Mucosa of rectum (tissue), 2 donors: ENCODE measurements around the gene BEND2.

ENCODE experiments used
- H3K27ac ChIP-seq, 2 donors: one replicate each; pipeline ENCODE4 v1.7.0; 2013; ENCODE audit warnings: inconsistent platforms in 2 of 2, low read depth in 2 of 2, low read length in 2 of 2
- H3K27me3 ChIP-seq, 2 donors: one replicate each; pipeline ENCODE4 v1.7.0; 2013; ENCODE audit warnings: low read length in 2 of 2; ENCODE audit not compliant: control insufficient read depth in 2 of 2, insufficient read depth in 2 of 2
- H3K36me3 ChIP-seq, 2 donors: one replicate each; pipeline ENCODE4 v1.7.0; 2013; ENCODE audit warnings: low read length in 2 of 2; ENCODE audit not compliant: control insufficient read depth in 2 of 2, insufficient read depth in 2 of 2
- H3K4me1 ChIP-seq, 2 donors: one replicate each; pipeline ENCODE4 v1.7.0; 2013; ENCODE audit warnings: low read length in 2 of 2, mild to moderate bottlenecking in 1 of 2; ENCODE audit not compliant: control insufficient read depth in 2 of 2, insufficient read depth in 2 of 2
- H3K4me3 ChIP-seq, 2 donors: one replicate each; pipeline ENCODE4 v1.7.0; 2013; ENCODE audit warnings: low read length in 2 of 2
- H3K9ac ChIP-seq, 2 donors: one replicate each; pipeline ENCODE4 v1.7.0; 2013; ENCODE audit warnings: low read length in 2 of 2, low read depth in 1 of 2, mild to moderate bottlenecking in 1 of 2
- H3K9me3 ChIP-seq, 2 donors: one replicate each; pipeline ENCODE4 v1.7.0; 2013; ENCODE audit warnings: low read length in 2 of 2; ENCODE audit not compliant: control insufficient read depth in 2 of 2
- donor health status: healthy.
- donor health status: Normal muscosa, but diverticular disease.

BEND2 gene

DNA sequence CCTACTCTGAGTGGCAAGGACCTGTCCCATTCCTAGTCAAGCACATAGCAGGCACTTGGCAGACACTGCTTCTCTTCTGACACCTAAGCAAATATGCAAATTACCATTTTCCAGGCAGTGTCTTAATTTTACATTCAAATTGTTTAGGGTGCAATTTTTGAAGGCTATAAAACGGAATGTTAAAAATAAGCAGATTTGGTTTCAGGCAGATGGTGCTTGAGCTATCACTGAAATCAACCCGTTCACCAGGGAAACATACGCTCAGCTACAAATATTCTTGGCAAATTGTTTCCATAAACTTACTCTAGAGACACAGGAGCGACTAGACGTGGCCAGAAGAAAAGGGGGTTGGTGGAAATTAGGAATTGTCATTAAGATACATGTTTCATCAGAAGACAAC, 45.7 kb downstream of the BEND2 start:
- Histone ChIP-seq H3K27me3 (no peaks in the 10 kb centered on the region), H3K9me3 (no peaks in the 10 kb centered on the region), H3K27ac (no peak overlapping the region), H3K36me3 (no peaks in the 10 kb centered on the region), H3K4me3 (no peak overlapping the region), H3K4me1 (no peaks in the 10 kb centered on the region), H3K9ac (no peak overlapping the region)

DNA sequence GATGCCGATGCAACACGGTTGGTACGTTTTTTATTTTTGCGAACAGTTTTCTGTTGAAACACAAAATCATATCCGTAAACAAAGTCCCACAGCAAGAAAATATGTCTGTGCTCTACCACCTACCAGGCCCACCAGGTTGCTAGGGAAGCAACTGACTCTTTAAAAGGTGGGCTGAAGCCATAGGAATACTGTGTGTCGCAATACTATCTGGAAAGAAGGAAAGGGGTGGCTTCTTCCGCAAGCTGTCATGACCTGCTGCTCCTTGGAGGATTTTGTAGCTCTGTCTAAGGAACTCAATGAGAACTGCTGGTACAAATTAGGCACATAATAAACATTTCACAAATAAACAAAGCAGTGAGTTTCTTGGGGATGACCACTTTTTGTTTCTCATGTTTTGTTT, 46.5 kb downstream of the BEND2 start:
- no peak overlapping the region for H3K9ac ChIP-seq
- no peaks in the 10 kb centered on the region for H3K27me3 ChIP-seq
- H3K27ac ChIP-seq = no peak overlapping the region
- H3K4me3 ChIP-seq = no peak overlapping the region
- no peaks in the 10 kb centered on the region for H3K9me3 ChIP-seq
- H3K4me1 ChIP-seq = no peaks in the 10 kb centered on the region
- no peaks in the 10 kb centered on the region for H3K36me3 ChIP-seq

DNA sequence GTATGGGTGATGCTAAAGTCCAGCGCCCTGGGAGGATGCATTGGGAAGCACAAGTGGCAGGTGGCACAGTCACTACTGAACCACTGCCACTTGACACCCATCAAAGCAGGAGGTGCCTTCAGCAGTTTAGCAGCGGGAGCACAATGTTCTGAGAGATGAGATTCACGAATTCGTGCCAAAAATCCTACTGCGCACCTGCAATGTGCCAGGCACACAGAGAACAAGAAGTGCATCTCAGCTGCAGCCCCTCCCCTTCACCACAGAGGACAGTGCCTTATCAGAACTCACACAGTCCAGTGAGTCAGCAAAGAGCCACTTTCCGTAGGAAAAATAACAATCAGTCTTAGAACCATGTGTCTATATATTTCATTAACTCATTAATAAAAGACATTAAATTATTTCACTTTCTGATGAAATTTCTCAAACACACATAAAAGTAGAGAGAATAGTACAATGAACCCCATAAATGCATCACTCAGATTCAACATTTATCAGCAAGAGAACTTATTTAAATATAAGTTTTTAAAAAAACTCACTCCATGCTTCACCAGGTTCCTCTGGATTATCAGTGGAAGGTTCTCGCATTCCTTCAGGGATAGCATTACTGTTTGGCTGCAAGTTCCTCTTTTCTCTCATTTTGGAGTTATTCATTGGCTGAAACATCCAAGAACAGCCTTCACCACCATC, 47.0 kb downstream of the BEND2 start:
- H3K4me1 ChIP-seq = no peaks in the 10 kb centered on the region
- H3K27me3 ChIP-seq = no peaks in the 10 kb centered on the region
- no peak overlapping the region for H3K9ac ChIP-seq
- no peak overlapping the region for H3K4me3 ChIP-seq
- H3K27ac ChIP-seq = no peak overlapping the region
- H3K36me3 ChIP-seq = no peaks in the 10 kb centered on the region
- no peaks in the 10 kb centered on the region for H3K9me3 ChIP-seq

DNA sequence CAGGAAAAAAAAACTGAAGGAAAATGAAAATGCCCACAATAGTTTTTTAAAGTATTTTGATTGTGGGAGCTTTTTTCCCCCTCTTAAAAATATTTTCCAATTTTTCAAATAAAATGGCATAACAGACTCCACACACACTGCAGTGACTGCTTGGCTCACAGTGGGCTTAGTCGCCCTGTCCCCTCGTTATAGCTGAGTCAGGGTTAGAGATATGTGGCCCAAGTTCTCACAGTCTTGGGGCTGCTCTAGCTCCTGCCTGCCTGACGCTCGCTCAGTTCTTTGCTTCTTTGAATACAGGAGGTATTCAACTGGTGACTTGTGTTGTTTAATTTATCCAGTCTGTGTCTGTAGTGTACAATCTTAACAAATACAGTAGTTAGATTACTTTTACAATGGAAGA, 47.7 kb downstream of the BEND2 start:
- Histone ChIP-seq H3K9me3 (no peaks in the 10 kb centered on the region), H3K4me1 (no peaks in the 10 kb centered on the region), H3K36me3 (no peaks in the 10 kb centered on the region), H3K9ac (no peak overlapping the region), H3K27ac (no peak overlapping the region), H3K27me3 (no peaks in the 10 kb centered on the region), H3K4me3 (no peak overlapping the region)

DNA sequence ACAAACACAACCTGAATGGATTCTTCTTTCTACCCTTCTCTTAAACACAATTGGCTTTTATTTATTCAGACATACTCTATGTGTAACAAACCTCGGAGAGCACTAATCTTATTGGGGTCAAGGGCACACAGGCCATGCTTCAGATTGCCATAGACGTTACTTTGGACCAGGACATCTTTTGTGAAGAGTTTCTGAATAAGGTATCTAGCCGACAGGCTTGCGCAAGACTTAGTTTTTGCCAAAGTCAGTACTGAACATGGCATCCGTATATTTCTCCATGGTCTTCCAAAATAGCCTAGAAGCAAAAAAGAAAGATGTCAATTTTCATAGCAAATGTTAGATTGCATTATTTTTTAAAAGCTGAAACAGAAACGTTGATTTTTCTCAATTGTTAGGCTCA, 49.8 kb downstream of the BEND2 start:
- Histone ChIP-seq H3K27ac (no peak overlapping the region), H3K4me3 (no peak overlapping the region), H3K9ac (no peak overlapping the region), H3K4me1 (no peaks in the 10 kb centered on the region), H3K36me3 (no peaks in the 10 kb centered on the region), H3K9me3 (no peaks in the 10 kb centered on the region), H3K27me3 (no peaks in the 10 kb centered on the region)

DNA sequence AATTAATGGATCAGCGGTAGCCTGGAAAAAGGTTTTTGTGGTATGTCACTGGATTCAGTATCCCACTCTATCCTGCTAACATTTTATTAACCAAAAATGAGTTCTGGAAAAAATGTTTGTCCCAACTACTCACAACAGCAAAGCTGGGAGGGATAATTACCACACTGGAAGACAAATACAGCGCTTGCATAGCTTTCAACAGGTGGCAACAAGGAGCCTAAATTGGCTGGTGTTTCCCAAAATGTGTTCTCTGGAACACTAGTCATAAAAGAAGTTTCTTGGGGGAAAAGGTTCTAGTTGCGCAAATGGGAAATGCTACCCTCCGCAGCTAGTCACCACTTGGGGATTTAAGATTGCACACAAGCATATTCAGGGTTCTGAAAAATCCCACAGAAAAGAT, 54.6 kb downstream of the BEND2 start:
- H3K36me3 ChIP-seq = no peaks in the 10 kb centered on the region
- no peak overlapping the region for H3K9ac ChIP-seq
- no peak overlapping the region for H3K27ac ChIP-seq
- no peak overlapping the region for H3K4me3 ChIP-seq
- no peaks in the 10 kb centered on the region for H3K4me1 ChIP-seq
- no peaks in the 10 kb centered on the region for H3K9me3 ChIP-seq
- peaks cover 0 to 5% of the 10 kb centered on the region in 2 donors for H3K27me3 ChIP-seq

DNA sequence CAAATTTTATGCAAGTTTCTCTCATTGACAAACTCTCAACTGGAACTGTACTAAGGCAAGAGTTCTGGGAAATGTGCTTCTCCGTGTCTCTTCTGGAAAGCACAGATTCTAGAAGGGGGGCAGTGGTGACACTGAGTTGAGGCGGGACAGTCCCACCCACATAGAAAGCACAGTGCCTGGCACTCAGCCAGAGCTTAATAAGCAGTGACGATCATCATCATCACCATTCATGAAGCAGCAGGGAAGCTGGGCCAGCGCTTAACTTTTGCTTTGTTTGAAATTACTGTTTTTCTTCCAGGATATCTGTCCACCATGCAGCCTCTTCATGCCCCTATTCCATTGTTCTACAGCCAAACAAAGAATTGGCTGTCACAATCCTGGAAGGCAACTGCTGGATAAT, 60.3 kb downstream of the BEND2 start:
- Histone ChIP-seq H3K9me3 (no peaks in the 10 kb centered on the region), H3K27me3 (peaks cover 0 to 5% of the 10 kb centered on the region in 2 donors), H3K27ac (no peak overlapping the region), H3K4me3 (no peak overlapping the region), H3K4me1 (no peaks in the 10 kb centered on the region), H3K36me3 (no peaks in the 10 kb centered on the region), H3K9ac (no peak overlapping the region)

DNA sequence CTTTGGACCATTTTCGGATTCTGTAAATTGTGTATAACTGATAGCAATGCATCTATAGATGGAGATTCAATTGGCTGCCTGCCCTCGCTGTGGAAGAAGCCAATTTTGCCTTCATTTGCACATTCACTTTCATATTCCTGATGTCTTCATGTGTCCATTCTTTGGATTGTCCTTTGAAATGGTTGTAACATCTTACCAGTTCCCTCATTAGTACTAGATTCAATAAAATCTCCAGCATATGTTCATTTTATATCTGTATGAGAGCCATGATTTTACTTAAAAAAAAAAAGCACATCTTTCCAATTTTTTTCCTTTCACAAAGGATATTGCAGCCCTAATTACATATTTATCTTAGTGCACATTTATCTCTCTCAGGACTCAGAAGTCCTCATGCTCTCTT, 61.7 kb downstream of the BEND2 start:
- Histone ChIP-seq H3K9ac (no peak overlapping the region), H3K27ac (no peak overlapping the region), H3K4me1 (no peaks in the 10 kb centered on the region), H3K4me3 (no peak overlapping the region), H3K27me3 (no peaks in the 10 kb centered on the region), H3K9me3 (no peaks in the 10 kb centered on the region), H3K36me3 (no peaks in the 10 kb centered on the region)

DNA sequence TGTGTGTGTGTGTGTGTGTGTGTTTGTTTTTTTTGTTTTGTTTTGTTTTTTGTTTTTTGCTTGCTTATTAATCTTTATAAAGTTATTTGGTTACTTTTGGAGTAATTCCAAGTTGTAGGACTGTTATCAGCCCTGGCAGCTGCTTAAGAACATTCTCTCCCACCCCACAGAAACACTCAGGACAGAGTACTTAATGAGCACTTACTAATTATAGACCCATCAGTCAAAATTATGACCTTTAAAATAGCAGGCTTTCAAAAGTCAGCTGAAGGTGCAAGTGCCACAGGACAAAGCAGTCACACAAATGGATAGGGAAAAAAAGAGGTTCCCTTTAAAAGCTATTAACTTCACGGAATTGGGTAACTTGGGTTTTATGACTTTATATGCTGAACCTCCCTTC, 69.0 kb downstream of the BEND2 start:
- Histone ChIP-seq H3K27me3 (no peaks in the 10 kb centered on the region), H3K36me3 (no peaks in the 10 kb centered on the region), H3K4me3 (no peak overlapping the region), H3K4me1 (no peaks in the 10 kb centered on the region), H3K27ac (no peak overlapping the region), H3K9me3 (no peaks in the 10 kb centered on the region), H3K9ac (no peak overlapping the region)

DNA sequence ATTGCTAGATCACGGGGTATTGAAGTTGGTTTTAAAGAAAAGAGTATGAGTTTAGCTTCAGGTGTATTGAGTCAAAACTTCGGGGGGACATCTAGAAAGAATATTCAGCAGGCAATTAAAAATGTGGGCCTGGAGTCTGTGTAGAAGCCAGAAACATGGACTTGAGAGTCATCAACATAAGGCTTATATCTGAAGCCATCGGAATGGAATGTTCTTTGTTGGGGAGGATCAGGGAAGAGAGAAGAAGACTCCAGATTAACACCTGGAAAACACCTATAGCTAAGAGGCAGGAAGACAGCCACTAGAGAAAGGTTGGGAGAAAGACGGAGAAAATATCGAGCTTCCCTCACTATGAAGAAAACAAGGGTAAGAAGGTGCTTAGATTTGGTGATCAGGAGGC, 69.5 kb downstream of the BEND2 start:
- H3K27me3 ChIP-seq = no peaks in the 10 kb centered on the region
- H3K36me3 ChIP-seq = no peaks in the 10 kb centered on the region
- no peak overlapping the region for H3K27ac ChIP-seq
- H3K4me3 ChIP-seq = no peak overlapping the region
- no peak overlapping the region for H3K9ac ChIP-seq
- H3K9me3 ChIP-seq = no peaks in the 10 kb centered on the region
- no peaks in the 10 kb centered on the region for H3K4me1 ChIP-seq

DNA sequence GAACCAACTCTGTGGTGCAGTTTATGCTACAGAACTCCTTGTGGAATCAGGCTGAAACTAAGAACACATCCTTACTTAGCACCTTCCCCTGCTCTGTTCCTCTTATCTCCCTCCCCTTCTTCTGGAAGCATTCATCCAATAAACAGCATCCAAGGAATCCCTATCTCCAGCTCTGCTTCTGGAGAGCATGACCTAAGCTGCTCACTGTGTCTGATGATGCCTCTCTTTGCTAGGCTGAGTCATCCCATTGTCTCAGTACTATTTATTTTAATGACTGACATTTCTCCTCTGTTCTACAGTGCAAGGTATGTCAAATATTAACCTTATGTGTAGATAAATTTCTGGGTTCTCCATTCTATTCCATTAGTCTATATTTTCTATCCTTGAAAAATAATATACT, 71.2 kb downstream of the BEND2 start:
- H3K9ac ChIP-seq = no peak overlapping the region
- H3K36me3 ChIP-seq = no peaks in the 10 kb centered on the region
- H3K4me1 ChIP-seq = no peaks in the 10 kb centered on the region
- no peaks in the 10 kb centered on the region for H3K9me3 ChIP-seq
- no peak overlapping the region for H3K27ac ChIP-seq
- H3K4me3 ChIP-seq = no peak overlapping the region
- no peaks in the 10 kb centered on the region for H3K27me3 ChIP-seq
